ENCODE data around the gene OR8B4.
"Not testable (repeated sequence)": the region's sequence is repeated elsewhere in the genome, so short reads cannot be mapped to it uniquely, and the experiment has no call there.

The OR8B4 gene

GRCh38 chr11:124409906-124410305, 14.8 kb downstream of the OR8B4 start:
- FAIRE-seq (no peak), DNase-seq (ENCODE audit: insufficient read length, low spot score) (no peak)

- no peak for FAIRE-seq
- no peak for DNase-seq (ENCODE audit: insufficient read length, low spot score)
These were observed 19.1 kb downstream of the OR8B4 start for GRCh38 chr11:124405581-124405980.

GRCh38 chr11:124403186-124403585, 21.5 kb downstream of the OR8B4 start:
- not testable (repeated sequence) for DNase-seq (ENCODE audit: insufficient read length, low spot score)

GRCh38 chr11:124402326-124402922, 22.2 kb downstream of the OR8B4 start:
- FAIRE-seq (peak; percentile 78), DNase-seq (ENCODE audit: insufficient read length, low spot score) (peak; percentile 30)

More at GRCh38 chr11:124403186-124403585, 21.5 kb downstream of the OR8B4 start:
- FAIRE-seq = not testable (repeated sequence)

- DNase-seq (ENCODE audit: insufficient read length, low spot score) (no peak), FAIRE-seq (no peak)
These were observed 25.7 kb downstream of the OR8B4 start, which contains the start of gene OR8B3 for GRCh38 chr11:124398924-124399323. Gene OR8B3, minus strand, starts transcription at chr11:124399024. Its CDS starts 1,673 bp downstream, at chr11:124397351.

GRCh38 chr11:124396847-124397246, 27.8 kb downstream of the OR8B4 start:
- not testable (repeated sequence) for DNase-seq (ENCODE audit: insufficient read length, low spot score); FAIRE-seq

- FAIRE-seq (no peak), DNase-seq (ENCODE audit: insufficient read length, low spot score) (no peak)
These were observed 30.3 kb downstream of the OR8B4 start for GRCh38 chr11:124394408-124394807.

- FAIRE-seq (no peak), DNase-seq (ENCODE audit: insufficient read length, low spot score) (no peak)
These were observed 40.3 kb downstream of the OR8B4 start, which contains the start of gene OR8B2 for GRCh38 chr11:124384399-124384798. Gene OR8B2, minus strand, starts transcription at chr11:124384499. Its CDS starts 1,156 bp downstream, at chr11:124383343.

GRCh38 chr11:124382857-124383256, 41.8 kb downstream of the OR8B4 start:
- not testable (repeated sequence) for FAIRE-seq; DNase-seq (ENCODE audit: insufficient read length, low spot score)

- no peak for DNase-seq (ENCODE audit: insufficient read length, low spot score)
- FAIRE-seq = no peak
These were observed 44.1 kb downstream of the OR8B4 start for GRCh38 chr11:124380585-124380984.

GRCh38 chr11:124376280-124376679, 48.4 kb downstream of the OR8B4 start:
- DNase-seq (ENCODE audit: insufficient read length, low spot score) = no peak
- FAIRE-seq = no peak

All from GM19239 (cell line).